GM12891 (cell line): ENCODE data around the gene TBX19.

Experiments used
- DNase-seq: peaks from one replicate; pipeline ENCODE4 v3.0.0; 2011; ENCODE audit warnings: low spot score; ENCODE audit not compliant: insufficient read length
- FAIRE-seq: peaks from 2 replicates; lab custom pipeline; 2011; peaks lifted over from hg19 to GRCh38; lab: Jason Lieb, UNC
- PAX5 ChIP-seq: IDR thresholded peaks from 2 replicates; pipeline ENCODE4 v1.6.1; 2011; ENCODE audit warnings: low read length, moderate library complexity, mild to moderate bottlenecking; ENCODE audit not compliant: insufficient read depth, severe bottlenecking
- POLR2A ChIP-seq: IDR thresholded peaks from 2 replicates; pipeline ENCODE4 v1.6.1; 2011; ENCODE audit warnings: low read depth, low read length, control low read depth
- POLR2AphosphoS5 ChIP-seq: IDR thresholded peaks from 2 replicates; pipeline ENCODE4 v1.6.1; 2011; ENCODE audit warnings: low read depth, low read length, control low read depth
- POU2F2 ChIP-seq: IDR thresholded peaks from 2 replicates; pipeline ENCODE4 v1.6.1; 2011; ENCODE audit warnings: low read depth, mild to moderate bottlenecking, control low read depth, low read length, moderate library complexity
- SPI1 ChIP-seq: IDR thresholded peaks from 2 replicates; pipeline ENCODE4 v1.6.1; 2011; ENCODE audit warnings: low read depth, low read length, control low read depth
- TAF1 ChIP-seq: IDR thresholded peaks from 2 replicates; pipeline ENCODE4 v1.6.1; 2011; ENCODE audit warnings: low read depth, low read length, control low read depth

The TBX19 gene

GRCh38 chr1:168256164-168256563 is 24.5 kb upstream of the TBX19 start:
- TF ChIP-seq SPI1 (no peak), TAF1 (no peak), PAX5 (no peak)
- no peak for DNase-seq
- FAIRE-seq, result no peak

- TF ChIP-seq PAX5, result no peak
- TF ChIP-seq POLR2A, result no peak
- no peak for TF ChIP-seq POLR2AphosphoS5
- no peak for TF ChIP-seq TAF1
- TF ChIP-seq POU2F2, result no peak
- no peak for TF ChIP-seq SPI1
- FAIRE-seq, result no peak
- DNase-seq, result no peak
Measured at GRCh38 chr1:168257397-168257796, 23.3 kb upstream of the TBX19 start.

- TF ChIP-seq TAF1 (no peak), POU2F2 (no peak), PAX5 (no peak), POLR2A (no peak), SPI1 (no peak), POLR2AphosphoS5 (no peak)
- no peak for DNase-seq
Measured at GRCh38 chr1:168259567-168259966, 21.1 kb upstream of the TBX19 start.

GRCh38 chr1:168260393-168260792 is 20.3 kb upstream of the TBX19 start:
- DNase-seq, result no peak
- TF ChIP-seq POU2F2, result no peak
- no peak for TF ChIP-seq POLR2A
- no peak for TF ChIP-seq POLR2AphosphoS5
- no peak for TF ChIP-seq TAF1
- no peak for TF ChIP-seq SPI1
- no peak for FAIRE-seq

More at GRCh38 chr1:168259567-168259966, 21.1 kb upstream of the TBX19 start:
- FAIRE-seq, result no peak

GRCh38 chr1:168261390-168261789 is 19.3 kb upstream of the TBX19 start:
- TF ChIP-seq PAX5, result no peak
- TF ChIP-seq POU2F2, result no peak
- no peak for TF ChIP-seq SPI1
- no peak for TF ChIP-seq POLR2AphosphoS5
- no peak for TF ChIP-seq POLR2A
- no peak for TF ChIP-seq TAF1
- FAIRE-seq (no peak), DNase-seq (no peak)

- no peak for FAIRE-seq
- no peak for DNase-seq
- no peak for TF ChIP-seq POLR2A
- TF ChIP-seq SPI1, result no peak
- no peak for TF ChIP-seq POU2F2
- TF ChIP-seq POLR2AphosphoS5, result no peak
- no peak for TF ChIP-seq TAF1
- no peak for TF ChIP-seq PAX5
Measured at GRCh38 chr1:168263130-168263529, 17.5 kb upstream of the TBX19 start.

- no peak for FAIRE-seq
- no peak for DNase-seq
- TF ChIP-seq TAF1, result no peak
- no peak for TF ChIP-seq PAX5
- TF ChIP-seq POLR2AphosphoS5, result no peak
- TF ChIP-seq POU2F2, result no peak
Measured at GRCh38 chr1:168264296-168264695, 16.4 kb upstream of the TBX19 start.

GRCh38 chr1:168265596-168265995 is 15.1 kb upstream of the TBX19 start:
- FAIRE-seq (no peak), DNase-seq (no peak)
- TF ChIP-seq POLR2A, result no peak

- TF ChIP-seq TAF1 (no peak), PAX5 (no peak), POLR2AphosphoS5 (no peak), SPI1 (no peak), POU2F2 (no peak), POLR2A (no peak)
- no peak for FAIRE-seq
- DNase-seq, result no peak
Measured at GRCh38 chr1:168266644-168267186, 14.0 kb upstream of the TBX19 start.

GRCh38 chr1:168271636-168272035 is 9.0 kb upstream of the TBX19 start:
- FAIRE-seq (no peak), DNase-seq (no peak)
- TF ChIP-seq PAX5 (no peak), POLR2AphosphoS5 (no peak), POU2F2 (no peak), TAF1 (no peak)

- TF ChIP-seq POU2F2, result no peak
- no peak for TF ChIP-seq POLR2AphosphoS5
- DNase-seq, result no peak
- FAIRE-seq, result no peak
Measured at GRCh38 chr1:168273575-168273974, 7.1 kb upstream of the TBX19 start.
